ENCODE data around the gene KIFC1.

GRCh38 chr6:33421344-33421643 is 29.7 kb downstream of the KIFC1 start:
- TF ChIP-seq CTCF (conservative IDR thresholded peaks at IDR 0.05; ENCODE audit: low read depth, low read length) (no peak), EZH2 (IDR thresholded peaks at IDR 0.05; ENCODE audit: borderline replicate concordance, low read depth, low read length, poor library complexity, severe bottlenecking) (no peak)
